Stimulated activated CD4-positive, alpha-beta T cell treated with anti-CD3 and anti-CD28 coated beads, Interleukin-4, amount 100 ng/mL, for 48 hours (primary cell): ENCODE results near the gene DPEP2.
"Not testable (repeated sequence)": the region's sequence is repeated elsewhere in the genome, so short reads cannot be mapped to it uniquely, and the experiment has no call there.

ENCODE experiments used
- DNase-seq, 2 donors: peaks; one replicate each; pipeline ENCODE4 v3.0.0-alpha.2; 2020; ENCODE audit warnings: low read depth in 2 of 2

DPEP2 gene

GRCh38 chr16:67975321-67976105, 23.8 kb downstream of the DPEP2 start:
- DNase-seq: no peak

- DNase-seq: not testable (repeated sequence)
Observed at GRCh38 chr16:67972285-67972684, 27.0 kb downstream of the DPEP2 start.

GRCh38 chr16:67971111-67971510, 28.2 kb downstream of the DPEP2 start:
- no peak for DNase-seq

- no peak for DNase-seq
Observed at GRCh38 chr16:67969254-67970039, 29.8 kb downstream of the DPEP2 start.

- peak; percentile 85 to 88 for DNase-seq
Observed at GRCh38 chr16:67968400-67969253, 30.7 kb downstream of the DPEP2 start, which contains the start of gene SLC12A4. Gene SLC12A4, minus strand, starts transcription at chr16:67968637. Its CDS starts 84 bp downstream, at chr16:67968553.

GRCh38 chr16:67967958-67968399, 31.3 kb downstream of the DPEP2 start:
- DNase-seq: no peak

GRCh38 chr16:67967183-67967957, 31.9 kb downstream of the DPEP2 start:
- no peak for DNase-seq

- no peak for DNase-seq
Observed at GRCh38 chr16:67966549-67967182, 32.6 kb downstream of the DPEP2 start.

- no peak for DNase-seq
Observed at GRCh38 chr16:67965668-67966548, 33.4 kb downstream of the DPEP2 start.

- DNase-seq: no peak
Observed at GRCh38 chr16:67964477-67965131, 34.7 kb downstream of the DPEP2 start.

GRCh38 chr16:67963662-67964321, 35.5 kb downstream of the DPEP2 start:
- DNase-seq: no peak

- no peak for DNase-seq
Observed at GRCh38 chr16:67963292-67963661, 36.0 kb downstream of the DPEP2 start.

- no peak for DNase-seq
Observed at GRCh38 chr16:67962135-67962534, 37.1 kb downstream of the DPEP2 start.

GRCh38 chr16:67961551-67961957, 37.7 kb downstream of the DPEP2 start:
- no peak for DNase-seq

GRCh38 chr16:67959536-67960329, 39.6 kb downstream of the DPEP2 start:
- DNase-seq: no peak

- no peak for DNase-seq
Observed at GRCh38 chr16:67957622-67958021, 41.7 kb downstream of the DPEP2 start.

GRCh38 chr16:67954421-67955196, 44.7 kb downstream of the DPEP2 start:
- no peak for DNase-seq
